Activated naive CD4-positive, alpha-beta T cell treated with anti-CD3 and anti-CD28 coated beads for 36 hours (primary cell): Measurements from ENCODE around the gene TRPV2. TPM values are rescaled to one million over a fixed set of nuclear protein-coding genes. Genes with fewer than 3 reads are reported as not detected.

ENCODE experiments used
- total RNA-seq, 2 experiments: library from RNA; stranded (reverse); gene quantifications; one replicate each; pipeline ENCODE4 v1.2.3, GENCODE V29; 2021

Gene TRPV2
- total RNA-seq, 2 experiments from 2014 or later = 23.7 to 24.8 TPM

Other genes with a start within 250 kb of the TRPV2 start
- 100 to 1,000 TPM; 101 to 104 TPM for gene NCOR1, start 200.0 kb upstream of the TRPV2 start, total RNA-seq
- 10 to 100 TPM; 40.4 to 42.4 TPM for gene PIGL, start 198.4 kb upstream of the TRPV2 start, total RNA-seq
- 100 to 1,000 TPM; 117 to 121 TPM for gene CENPV, start 62.1 kb upstream of the TRPV2 start, total RNA-seq
- 1,000 to 10,000 TPM; 1,579 to 1,628 TPM for gene UBB, start 34.5 kb upstream of the TRPV2 start, total RNA-seq
- gene LRRC75A, start 76.6 kb downstream of the TRPV2 start, total RNA-seq = under 1 TPM; 0.69 to 0.79 TPM
- 1 to 10 TPM; 5.1 to 6.3 TPM for gene ZNF287, start 153.6 kb downstream of the TRPV2 start, total RNA-seq
- gene ZNF624, start 238.3 kb downstream of the TRPV2 start, total RNA-seq = 1 to 10 TPM; 3.9 TPM